OCI-M2 (cell line): ENCODE results near the gene NLN.
A peak's percentile ranks its signal among the peaks of the same experiment; 100 is the strongest.
"Not testable (repeated sequence)": the region's sequence is repeated elsewhere in the genome, so short reads cannot be mapped to it uniquely, and the experiment has no call there.

ENCODE experiments used
- DNase-seq: peaks from one replicate; lab custom pipeline; 2025; ENCODE audit not compliant: unreplicated experiment; lab: John Stamatoyannopoulos, UW

NLN gene

DNA sequence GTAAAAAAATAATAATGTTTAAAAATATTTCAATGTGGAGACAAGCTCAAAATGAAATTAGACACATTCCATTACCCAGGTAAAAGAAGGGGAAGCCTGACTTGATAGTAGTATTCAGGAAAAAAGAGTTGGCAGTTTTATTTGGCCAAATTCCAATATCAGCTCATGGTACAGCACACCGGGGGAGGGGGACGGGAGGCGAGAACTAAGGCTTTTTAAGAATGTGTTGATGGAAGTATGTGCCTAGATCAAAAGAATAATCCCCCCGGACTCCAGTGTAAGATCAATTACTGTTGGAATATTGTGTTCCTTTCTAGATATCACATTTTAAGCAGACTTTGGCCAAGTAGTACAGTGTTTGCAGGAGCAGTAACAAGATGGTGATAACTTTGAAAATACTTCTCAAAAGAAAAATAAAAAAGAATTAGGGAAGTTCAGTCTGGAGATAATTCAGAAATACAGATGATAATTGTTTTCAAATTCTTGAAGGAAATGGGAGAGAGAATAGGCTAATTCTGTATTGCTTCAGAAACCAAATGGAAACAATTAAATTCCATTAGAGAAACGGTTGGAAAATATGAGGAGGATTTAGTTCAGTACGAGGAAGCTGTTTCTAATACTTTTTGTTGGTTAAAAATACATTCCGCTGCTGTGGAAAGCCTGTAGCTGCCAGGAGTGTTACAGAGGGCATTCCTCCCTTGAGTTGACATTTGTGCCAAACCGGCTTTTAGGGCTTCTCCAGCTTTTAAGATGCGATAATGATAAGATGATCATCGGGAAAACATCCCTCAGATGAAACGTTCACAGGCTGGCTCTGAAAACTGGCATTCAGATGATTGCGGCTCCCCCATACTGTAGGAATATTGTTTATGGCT, 106.3 kb downstream of the NLN start:
- no peak for DNase-seq

- no peak for DNase-seq
These were observed 108.9 kb downstream of the NLN start for GRCh38 chr5:65830856-65831255.

- no peak for DNase-seq
These were observed 109.3 kb downstream of the NLN start for GRCh38 chr5:65831276-65831675.

GRCh38 chr5:65832152-65832551, 110.1 kb downstream of the NLN start:
- no peak for DNase-seq

DNA sequence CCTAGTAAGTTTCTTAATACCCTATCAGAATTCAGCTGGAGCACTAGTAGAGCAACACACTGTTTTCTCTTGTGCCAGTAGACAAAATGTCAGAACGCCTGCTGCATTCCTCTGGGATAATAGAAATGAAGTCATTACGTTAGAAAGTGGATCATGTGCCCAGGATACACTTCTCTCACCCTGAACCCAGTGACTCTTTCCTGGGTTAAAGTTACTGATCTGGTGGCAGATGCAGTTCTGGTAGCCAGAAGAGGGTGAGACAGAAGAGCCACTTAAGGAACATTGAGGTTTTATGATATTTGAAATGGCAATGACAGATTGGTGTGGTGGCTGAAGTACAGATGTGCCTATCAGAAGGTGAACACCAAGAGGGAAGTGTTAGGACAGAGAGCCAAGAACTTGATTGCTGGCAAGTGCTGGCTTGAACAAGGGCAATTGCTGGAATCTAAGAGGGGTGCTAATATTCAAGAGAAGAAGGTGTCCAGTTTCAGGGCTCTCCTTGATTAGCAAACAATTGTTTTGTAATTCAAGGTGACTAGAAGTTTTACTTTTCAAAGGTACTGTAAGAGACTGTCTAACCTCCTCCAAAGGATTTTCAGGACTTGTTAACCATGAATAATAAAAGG, 110.7 kb downstream of the NLN start:
- DNase-seq, result no peak

GRCh38 chr5:65833780-65834179, 111.8 kb downstream of the NLN start:
- no peak for DNase-seq

DNA sequence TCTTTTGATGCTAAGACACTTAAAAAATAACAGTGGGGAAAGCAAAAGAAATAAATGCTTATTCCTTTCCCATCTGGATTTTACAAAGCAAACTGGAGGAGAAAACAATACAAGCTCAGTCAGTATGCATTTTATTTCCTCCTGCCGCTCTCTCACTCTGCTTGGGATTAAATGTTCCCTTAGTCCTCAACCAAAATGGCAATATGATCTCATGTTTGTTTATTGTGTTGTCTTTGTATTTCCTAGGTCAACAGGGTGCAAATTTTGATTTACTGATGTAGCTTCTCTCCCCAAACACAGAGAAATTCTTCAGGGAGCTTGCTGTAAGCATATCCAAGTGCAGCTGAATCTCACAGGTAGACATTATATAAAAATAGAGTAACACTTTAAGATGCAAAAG, 112.3 kb downstream of the NLN start:
- no peak for DNase-seq

DNA sequence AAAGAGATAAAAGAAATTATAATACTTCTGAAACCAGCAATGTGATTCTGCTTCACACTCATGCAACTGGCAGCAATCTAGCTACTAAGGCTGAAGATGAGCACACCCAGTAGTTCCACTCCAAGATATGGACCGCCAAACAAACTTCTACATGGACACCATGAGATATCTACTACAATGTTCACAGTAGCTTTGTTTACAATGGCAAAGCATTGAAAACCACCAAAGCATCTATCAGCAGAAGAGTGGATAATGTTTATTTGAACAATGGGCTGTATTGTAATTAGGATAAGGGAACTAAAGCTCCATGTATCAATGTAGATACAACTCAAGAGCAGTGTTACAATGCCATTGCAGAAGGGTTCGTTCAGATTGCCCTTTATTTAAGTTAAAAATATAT, 113.2 kb downstream of the NLN start:
- no peak for DNase-seq

DNA sequence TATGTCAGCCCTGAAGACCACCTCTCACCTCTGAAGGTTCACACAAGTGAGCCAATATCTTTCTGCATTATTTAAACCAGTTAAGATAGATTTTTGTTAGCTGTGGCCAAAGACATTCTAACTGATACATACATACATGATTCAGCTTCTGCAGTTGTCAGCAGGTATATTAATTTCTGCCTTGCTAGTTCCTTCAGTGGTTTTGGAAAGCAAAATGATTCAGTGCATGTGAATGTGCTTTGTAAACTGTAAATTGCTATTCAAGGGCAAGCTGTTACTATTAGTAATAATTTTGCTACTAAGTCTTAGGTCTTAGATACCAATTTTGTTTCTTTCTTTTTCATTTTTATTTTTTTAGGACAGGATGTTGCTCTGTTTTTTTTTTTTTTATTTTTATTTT, 115.1 kb downstream of the NLN start:
- no peak for DNase-seq

- DNase-seq, result not testable (repeated sequence)
These were observed 117.2 kb downstream of the NLN start for GRCh38 chr5:65839170-65839569.

DNA sequence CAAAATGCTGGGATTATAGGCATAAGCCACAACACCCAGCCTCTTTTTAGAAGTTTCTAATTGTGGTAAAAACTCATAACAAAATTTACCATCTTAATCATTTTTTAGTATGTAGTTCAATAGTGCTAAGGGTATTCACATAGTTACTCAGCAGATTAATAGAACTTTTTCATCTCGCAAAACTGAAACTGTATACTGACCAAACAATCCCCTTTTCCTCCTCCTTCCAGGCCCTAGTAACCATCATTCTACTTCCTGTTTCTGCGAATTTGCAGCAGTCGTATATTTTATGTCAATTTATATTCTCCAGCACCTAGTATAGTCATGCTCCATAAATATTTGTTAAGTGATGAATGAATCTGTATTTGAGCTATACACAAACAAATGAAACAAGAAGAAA, 118.1 kb downstream of the NLN start:
- no peak for DNase-seq

DNA sequence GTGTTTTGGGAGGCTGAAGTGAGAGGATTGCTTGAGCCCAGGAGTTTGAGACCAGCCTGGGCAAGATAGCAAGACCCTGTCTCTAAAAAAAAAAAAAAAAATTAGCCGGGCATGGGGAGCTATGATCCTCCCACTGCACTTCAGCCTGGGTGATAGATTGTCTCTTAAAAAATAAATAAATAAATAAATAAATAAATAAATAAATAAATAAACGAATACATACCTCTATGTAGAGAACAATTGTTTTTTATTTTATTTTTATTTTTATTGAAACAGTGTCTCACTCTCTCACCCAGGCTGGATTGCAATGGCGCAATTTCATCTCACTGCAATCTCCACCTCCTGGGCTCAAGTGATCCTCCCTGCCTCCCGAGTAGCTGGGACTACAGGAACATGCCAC, 122.8 kb downstream of the NLN start:
- DNase-seq, result not testable (repeated sequence)

DNA sequence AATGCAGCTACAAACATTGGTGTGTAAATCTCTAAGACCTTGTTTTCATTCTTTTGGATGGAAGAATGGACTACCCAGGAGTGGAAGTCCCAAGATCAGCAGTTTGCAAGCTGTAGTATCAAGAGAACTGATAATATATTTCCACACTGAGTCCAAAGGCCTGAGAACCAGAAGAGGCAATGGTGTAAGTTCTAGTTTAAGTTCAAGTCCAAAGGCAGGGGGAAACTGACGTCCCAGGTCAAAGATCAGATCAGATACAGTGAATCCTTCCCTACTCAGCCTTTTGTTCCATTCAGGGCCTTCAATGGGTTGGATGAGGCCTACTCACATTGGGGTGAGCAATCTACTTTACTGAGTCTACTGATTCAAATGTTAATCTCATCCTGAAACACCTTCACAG, 124.1 kb downstream of the NLN start:
- no peak for DNase-seq

- DNase-seq, result not testable (repeated sequence)
These were observed 125.0 kb downstream of the NLN start for GRCh38 chr5:65847019-65847418.

DNA sequence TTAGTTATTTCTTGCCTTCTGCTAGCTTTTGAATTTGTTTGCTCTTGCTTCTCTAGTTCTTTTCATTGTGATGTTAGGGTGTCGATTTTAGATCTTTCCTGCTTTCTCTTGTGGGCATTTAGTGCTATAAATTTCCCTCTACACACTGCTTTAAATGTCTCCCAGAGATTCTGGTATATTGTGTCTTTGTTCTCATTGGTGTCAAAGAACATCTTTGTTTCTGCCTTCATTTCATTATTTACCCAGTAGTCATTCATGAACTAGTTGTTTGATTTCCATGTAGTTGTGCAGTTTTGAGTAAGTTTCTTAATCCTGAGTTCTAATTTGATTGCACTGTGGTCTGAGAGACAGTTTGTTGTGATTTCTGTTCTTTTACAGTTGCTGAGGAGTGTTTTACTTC, 127.9 kb downstream of the NLN start:
- DNase-seq, result not testable (repeated sequence)

DNA sequence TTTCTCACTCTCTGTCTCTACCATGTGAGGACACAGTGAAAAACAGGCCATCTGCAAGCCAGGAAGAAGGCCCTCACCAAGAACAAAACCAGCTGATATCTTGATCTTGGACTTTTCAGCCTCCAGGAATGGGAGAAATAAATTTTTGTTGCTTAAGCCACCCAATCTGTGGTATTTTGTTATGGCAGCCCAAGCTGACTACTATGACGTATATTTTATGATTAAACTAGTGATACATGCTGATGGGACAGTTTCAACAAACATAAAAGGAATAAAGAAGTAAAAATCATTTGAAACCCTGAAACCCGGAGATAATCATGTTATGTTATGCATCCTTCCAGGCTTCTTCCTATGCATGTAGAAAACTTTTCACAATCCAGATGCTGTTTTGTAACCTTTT, 132.9 kb downstream of the NLN start:
- DNase-seq, result no peak

DNA sequence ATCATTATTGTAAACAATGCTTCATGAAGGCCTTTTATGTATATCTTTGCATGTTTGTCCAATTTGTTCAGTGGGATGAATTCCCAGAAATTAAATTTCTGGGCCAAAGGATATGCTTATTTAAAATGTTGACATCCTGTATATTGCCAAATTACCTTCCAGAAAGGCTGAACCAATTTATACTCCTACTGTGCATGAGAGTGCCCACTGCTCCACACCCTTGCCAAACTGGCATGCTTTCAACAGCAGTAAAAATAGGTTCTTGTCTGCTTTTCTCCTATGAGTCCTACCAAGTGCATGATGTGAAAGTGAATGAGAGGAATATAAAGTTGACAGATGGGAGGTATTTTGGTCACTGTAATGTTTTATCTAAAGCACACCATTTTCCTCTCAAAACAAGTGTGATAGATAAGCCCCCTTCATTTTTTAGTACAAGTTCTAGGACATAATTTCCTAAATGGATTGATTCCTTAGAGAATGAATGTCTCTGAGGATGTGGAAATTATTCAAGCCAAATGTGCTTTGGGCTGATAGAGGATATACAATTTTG, 133.8 kb downstream of the NLN start:
- DNase-seq, result peak; percentile 14

- no peak for DNase-seq
These were observed 134.5 kb downstream of the NLN start for GRCh38 chr5:65856520-65856919.

- DNase-seq, result no peak
These were observed 136.3 kb downstream of the NLN start for GRCh38 chr5:65858316-65858715.

- no peak for DNase-seq
These were observed 139.8 kb downstream of the NLN start for GRCh38 chr5:65861830-65862241.

- no peak for DNase-seq
These were observed 140.4 kb downstream of the NLN start for GRCh38 chr5:65862384-65862783.

DNA sequence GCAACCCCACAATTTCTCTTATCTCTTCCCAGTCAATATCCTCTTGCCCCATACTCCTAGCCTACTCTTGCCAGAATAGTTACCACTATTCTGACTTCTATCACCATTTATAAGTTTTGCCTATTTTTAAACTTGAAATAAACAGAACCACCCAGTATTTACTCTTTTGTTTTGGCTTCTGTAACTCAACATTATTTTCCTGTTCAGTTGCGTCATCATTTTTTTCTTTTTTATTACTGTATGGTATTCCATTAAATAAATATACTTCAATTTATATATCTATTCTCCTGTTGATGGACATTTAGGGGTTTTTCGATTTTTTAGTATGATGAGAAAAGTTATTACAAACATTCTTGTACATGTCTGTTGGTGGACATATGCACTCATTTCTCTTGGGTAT, 141.7 kb downstream of the NLN start:
- no peak for DNase-seq
